MM.1S (cell line): Measurements from ENCODE around the gene RHOF.

Source experiments
- DNase-seq: peaks from one replicate; pipeline ENCODE4 v3.0.0-alpha.2; 2015
- H2AFZ ChIP-seq: fragments of 300-600 bp; sonication (generic); 2 replicates; pipeline ENCODE4 v1.6.0; 2016; ENCODE audit warnings: antibody characterized with exemption, low read length
- H3F3A ChIP-seq: fragments of 300-600 bp; sonication (generic); 2 replicates; pipeline ENCODE4 v1.6.1; 2016; ENCODE audit warnings: mild to moderate bottlenecking, antibody characterized with exemption, low read length, moderate library complexity, mixed read lengths; ENCODE audit not compliant: insufficient read depth
- H3K27ac ChIP-seq: fragments of 300-600 bp; sonication (generic); 2 replicates; pipeline ENCODE4 v1.5.1; 2016; ENCODE audit warnings: mild to moderate bottlenecking, low read length
- H3K27me3 ChIP-seq: fragments of 300-600 bp; sonication (generic); replicated peaks from 2 replicates; pipeline ENCODE4 v1.6.0; 2016; ENCODE audit warnings: low read length; ENCODE audit not compliant: insufficient read depth
- H3K36me3 ChIP-seq: fragments of 300-600 bp; sonication (generic); replicated peaks from 2 replicates; pipeline ENCODE4 v1.6.1; 2016; ENCODE audit warnings: mild to moderate bottlenecking, low read length, mixed read lengths; ENCODE audit not compliant: insufficient read depth
- H3K4me1 ChIP-seq: fragments of 300-600 bp; sonication (generic); 2 replicates; pipeline ENCODE4 v1.6.1; 2016; ENCODE audit warnings: low read length, mixed read lengths
- H3K4me2 ChIP-seq: fragments of 300-600 bp; sonication (generic); 2 replicates; pipeline ENCODE4 v1.6.0; 2016; ENCODE audit warnings: low read depth, low read length
- H3K4me3 ChIP-seq: fragments of 300-600 bp; sonication (generic); 2 replicates; pipeline ENCODE4 v1.5.1; 2016; ENCODE audit warnings: low read length, mixed read lengths
- H3K79me2 ChIP-seq: fragments of 300-600 bp; sonication (generic); 2 replicates; pipeline ENCODE4 v1.6.1; 2016; ENCODE audit warnings: mixed run types, low read length, mixed read lengths
- H3K9ac ChIP-seq: fragments of 300-600 bp; sonication (generic); 2 replicates; pipeline ENCODE4 v1.6.1; 2016; ENCODE audit warnings: low read length, mixed read lengths
- H3K9me2 ChIP-seq: fragments of 300-600 bp; sonication (generic); replicated peaks from 2 replicates; pipeline ENCODE4 v1.6.1; 2016; ENCODE audit warnings: mild to moderate bottlenecking, low read length, mixed read lengths; ENCODE audit not compliant: insufficient read depth
- H3K9me3 ChIP-seq: fragments of 300-600 bp; sonication (generic); replicated peaks from 2 replicates; pipeline ENCODE4 v1.6.1; 2016; ENCODE audit warnings: mild to moderate bottlenecking, low read length, mixed read lengths; ENCODE audit not compliant: insufficient read depth
- H4K20me1 ChIP-seq: fragments of 300-600 bp; sonication (generic); 2 replicates; pipeline ENCODE4 v1.6.1; 2016; ENCODE audit warnings: mild to moderate bottlenecking, low read length, moderate library complexity, mixed read lengths; ENCODE audit not compliant: insufficient read depth
- CTCF ChIP-seq: fragments of 300-600 bp; sonication (generic); IDR thresholded peaks from 2 replicates; pipeline ENCODE4 v1.5.1; 2016; ENCODE audit warnings: antibody characterized with exemption, low read length, mixed read lengths
- EZH2 ChIP-seq: fragments of 300-600 bp; sonication (generic); optimal IDR thresholded peaks from 2 replicates; pipeline ENCODE3; 2017; ENCODE audit warnings: low read depth, mild to moderate bottlenecking, antibody characterized with exemption, low read length, mixed read lengths
- EZH2phosphoT487 ChIP-seq: fragments of 300-600 bp; sonication (generic); IDR thresholded peaks from 2 replicates; pipeline ENCODE4 v1.6.1; 2018; ENCODE audit warnings: antibody characterized with exemption, low read length

Gene RHOF

GRCh38 chr12:121787063-121788025, 6.1 kb downstream of the RHOF start:
- H3K4me1 ChIP-seq: peaks cover 12% of the 10 kb centered on the region
- H4K20me1 ChIP-seq: no peaks in the 10 kb centered on the region
- H3K4me2 ChIP-seq: no peak overlapping the region
- H3K27ac ChIP-seq: no peak overlapping the region
- H3K9me3 ChIP-seq: no peaks in the 10 kb centered on the region
- no peak overlapping the region for H2AFZ ChIP-seq
- no peaks in the 10 kb centered on the region for H3K9me2 ChIP-seq
- no peaks in the 10 kb centered on the region for H3K79me2 ChIP-seq
- DNase-seq: no peak
- no peaks in the 10 kb centered on the region for H3K36me3 ChIP-seq
- H3F3A ChIP-seq: no peaks in the 10 kb centered on the region
- TF ChIP-seq EZH2: no peak
- no peak for TF ChIP-seq CTCF
- TF ChIP-seq EZH2phosphoT487: no peak
- H3K27me3 ChIP-seq: no peaks in the 10 kb centered on the region
- no peak overlapping the region for H3K9ac ChIP-seq
- no peak overlapping the region for H3K4me3 ChIP-seq

- Histone ChIP-seq H3F3A (no peaks in the 10 kb centered on the region), H3K36me3 (no peaks in the 10 kb centered on the region), H3K4me2 (no peak overlapping the region), H4K20me1 (no peaks in the 10 kb centered on the region), H3K9me3 (no peaks in the 10 kb centered on the region), H3K27me3 (no peaks in the 10 kb centered on the region), H3K79me2 (no peaks in the 10 kb centered on the region), H3K27ac (no peak overlapping the region), H3K9ac (no peak overlapping the region), H2AFZ (no peak overlapping the region), H3K4me3 (no peak overlapping the region), H3K9me2 (no peaks in the 10 kb centered on the region), H3K4me1 (peaks cover 12% of the 10 kb centered on the region)
- DNase-seq: no peak
- TF ChIP-seq EZH2 (no peak), CTCF (no peak), EZH2phosphoT487 (no peak)
Observed at GRCh38 chr12:121786440-121786825, 7.1 kb downstream of the RHOF start.

- DNase-seq: no peak
- Histone ChIP-seq H3K9me3 (no peaks in the 10 kb centered on the region), H3K9ac (no peak overlapping the region), H3K4me1 (peaks cover 2% of the 10 kb centered on the region), H3K36me3 (no peaks in the 10 kb centered on the region), H3K4me3 (no peak overlapping the region), H2AFZ (no peak overlapping the region), H3K27ac (no peak overlapping the region), H4K20me1 (no peaks in the 10 kb centered on the region), H3K27me3 (no peaks in the 10 kb centered on the region), H3K9me2 (no peaks in the 10 kb centered on the region), H3K4me2 (no peak overlapping the region), H3K79me2 (no peaks in the 10 kb centered on the region), H3F3A (no peaks in the 10 kb centered on the region)
- no peak for TF ChIP-seq EZH2phosphoT487
- TF ChIP-seq EZH2: no peak
Observed at GRCh38 chr12:121784460-121784859, 9.0 kb downstream of the RHOF start.

- no peaks in the 10 kb centered on the region for H3K9me3 ChIP-seq
- H4K20me1 ChIP-seq: no peaks in the 10 kb centered on the region
- H3K9ac ChIP-seq: no peak overlapping the region
- H3K4me3 ChIP-seq: no peak overlapping the region
- H3K4me2 ChIP-seq: no peak overlapping the region
- no peaks in the 10 kb centered on the region for H3K36me3 ChIP-seq
- no peaks in the 10 kb centered on the region for H3K27me3 ChIP-seq
- no peaks in the 10 kb centered on the region for H3K79me2 ChIP-seq
- DNase-seq: no peak
- H3K27ac ChIP-seq: no peak overlapping the region
- H3K9me2 ChIP-seq: no peaks in the 10 kb centered on the region
- H3K4me1 ChIP-seq: no peaks in the 10 kb centered on the region
- TF ChIP-seq EZH2 (no peak), CTCF (no peak)
- no peaks in the 10 kb centered on the region for H3F3A ChIP-seq
- H2AFZ ChIP-seq: no peak overlapping the region
Observed at GRCh38 chr12:121783766-121784165, 9.7 kb downstream of the RHOF start.
